Nephron progenitor cell (in vitro differentiated cells): Measurements from ENCODE around the gene TSHR.

Experiments used
- DNase-seq: peaks from one replicate; pipeline ENCODE4 v3.0.0; 2021
- H3K27ac Mint-ChIP-seq: 2 replicates; pipeline ENCODE4 v1.8.0; 2021; ENCODE audit warnings: mild to moderate bottlenecking, moderate library complexity, mixed read lengths
- H3K27me3 Mint-ChIP-seq: 2 replicates; pipeline ENCODE4 v1.8.0; 2021; ENCODE audit warnings: mild to moderate bottlenecking, low read depth, mixed read lengths; ENCODE audit not compliant: poor library complexity
- H3K36me3 Mint-ChIP-seq: 2 replicates; pipeline ENCODE4 v1.8.0; 2021; ENCODE audit warnings: low read depth, mixed read lengths
- H3K4me1 Mint-ChIP-seq: 2 replicates; pipeline ENCODE4 v1.8.0; 2021; ENCODE audit warnings: mixed read lengths
- H3K4me3 Mint-ChIP-seq: 2 replicates; pipeline ENCODE4 v1.8.0; 2021; ENCODE audit warnings: mild to moderate bottlenecking, moderate library complexity, mixed read lengths
- H3K9me3 Mint-ChIP-seq: 2 replicates; pipeline ENCODE4 v1.8.0; 2021; ENCODE audit warnings: mild to moderate bottlenecking, moderate library complexity, mixed read lengths
- CTCF ChIP-seq: fragments of 200-600 bp; sonication (generic); IDR thresholded peaks from 2 replicates; pipeline ENCODE4 v1.5.0; 2021; ENCODE audit warnings: antibody characterized with exemption

Gene TSHR

GRCh38 chr14:81070511-81070910 is 115.1 kb downstream of the TSHR start:
- Mint-ChIP-seq H3K4me3 (no peak overlapping the region), H3K9me3 (peaks cover 27% of the 10 kb centered on the region), H3K4me1 (no peaks in the 10 kb centered on the region), H3K27ac (no peak overlapping the region), H3K27me3 (peaks cover 4% of the 10 kb centered on the region), H3K36me3 (peaks cover 4% of the 10 kb centered on the region)
- DNase-seq = no peak
- TF ChIP-seq CTCF = no peak

GRCh38 chr14:81085596-81085995 is 130.2 kb downstream of the TSHR start:
- Mint-ChIP-seq H3K4me1 (peaks cover 9% of the 10 kb centered on the region), H3K9me3 (no peaks in the 10 kb centered on the region), H3K27ac (no peak overlapping the region), H3K36me3 (no peaks in the 10 kb centered on the region), H3K4me3 (no peak overlapping the region), H3K27me3 (peaks cover 3% of the 10 kb centered on the region)
- TF ChIP-seq CTCF = no peak
- no peak for DNase-seq

- peaks cover 9% of the 10 kb centered on the region for H3K4me1 Mint-ChIP-seq
Observed at GRCh38 chr14:81087230-81087629, 131.8 kb downstream of the TSHR start.

GRCh38 chr14:81091139-81091538 is 135.7 kb downstream of the TSHR start:
- H3K27ac Mint-ChIP-seq = no peak overlapping the region
- H3K9me3 Mint-ChIP-seq = no peaks in the 10 kb centered on the region
- TF ChIP-seq CTCF = no peak
- peaks cover 4% of the 10 kb centered on the region for H3K27me3 Mint-ChIP-seq
- no peaks in the 10 kb centered on the region for H3K36me3 Mint-ChIP-seq
- no peak overlapping the region for H3K4me3 Mint-ChIP-seq
- DNase-seq = no peak
- H3K4me1 Mint-ChIP-seq = no peaks in the 10 kb centered on the region

More at GRCh38 chr14:81087230-81087629, 131.8 kb downstream of the TSHR start:
- TF ChIP-seq CTCF = no peak
- Mint-ChIP-seq H3K9me3 (no peaks in the 10 kb centered on the region), H3K4me3 (no peak overlapping the region), H3K27ac (no peak overlapping the region), H3K36me3 (no peaks in the 10 kb centered on the region), H3K27me3 (peaks cover 4% of the 10 kb centered on the region)
- no peak for DNase-seq

- peaks cover 8% of the 10 kb centered on the region for H3K27me3 Mint-ChIP-seq
- no peak overlapping the region for H3K27ac Mint-ChIP-seq
- no peak for DNase-seq
- no peaks in the 10 kb centered on the region for H3K36me3 Mint-ChIP-seq
- no peak overlapping the region for H3K4me3 Mint-ChIP-seq
- no peak for TF ChIP-seq CTCF
- H3K4me1 Mint-ChIP-seq = no peaks in the 10 kb centered on the region
- no peaks in the 10 kb centered on the region for H3K9me3 Mint-ChIP-seq
Observed at GRCh38 chr14:81091660-81092059, 136.2 kb downstream of the TSHR start.

- no peak for TF ChIP-seq CTCF
- no peak for DNase-seq
- no peaks in the 10 kb centered on the region for H3K4me1 Mint-ChIP-seq
- H3K4me3 Mint-ChIP-seq = no peak overlapping the region
- no peaks in the 10 kb centered on the region for H3K36me3 Mint-ChIP-seq
- H3K27me3 Mint-ChIP-seq = peaks cover 8% of the 10 kb centered on the region
- no peak overlapping the region for H3K27ac Mint-ChIP-seq
- no peaks in the 10 kb centered on the region for H3K9me3 Mint-ChIP-seq
Observed at GRCh38 chr14:81093651-81094050, 138.2 kb downstream of the TSHR start.
